Transverse colon (tissue), 3 donors: ENCODE results near the gene DPPA2.

Source experiments
- EP300 ChIP-seq: sonication (generic); formaldehyde crosslinking; IDR thresholded peaks from one replicate; pipeline ENCODE4 v1.6.1; 2017; ENCODE audit warnings: antibody characterized with exemption, low read depth
- TF ChIP-seq, protein P1 (sequence below), 5 experiments: fragments of 200-600 bp in 3 of 5; fragments of 450-650 bp in 2 of 5; sonication (generic) in 3 of 5; IDR thresholded peaks; 1 replicate in 2 of 5; 2 replicates in 3 of 5; pipeline ENCODE4 v1.5.1; 2016 to 2017; ENCODE audit warnings: antibody characterized with exemption in 5 of 5, inconsistent platforms in 3 of 5, mild to moderate bottlenecking in 2 of 5, moderate library complexity in 1 of 5

DNA sequence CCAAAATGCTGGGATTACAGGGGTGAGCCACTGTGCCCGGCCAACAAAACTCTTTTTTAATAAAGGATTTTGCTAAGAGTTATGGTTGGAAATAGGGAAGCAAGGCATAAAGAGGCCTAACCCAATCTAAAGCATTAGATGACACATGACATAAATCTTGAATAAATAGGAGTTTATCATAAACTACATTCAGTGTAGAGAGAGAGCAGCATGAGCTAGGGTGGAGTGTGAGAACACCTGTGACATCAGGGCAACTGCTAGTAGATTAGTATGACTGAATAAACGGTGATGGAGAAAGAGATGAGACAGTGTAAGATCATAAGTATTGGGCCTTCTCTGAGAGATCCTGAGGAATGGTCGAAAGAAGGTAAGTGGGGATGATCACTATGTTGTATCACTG, 63.7 kb downstream of the DPPA2 start:
- TF ChIP-seq, protein P1, sequence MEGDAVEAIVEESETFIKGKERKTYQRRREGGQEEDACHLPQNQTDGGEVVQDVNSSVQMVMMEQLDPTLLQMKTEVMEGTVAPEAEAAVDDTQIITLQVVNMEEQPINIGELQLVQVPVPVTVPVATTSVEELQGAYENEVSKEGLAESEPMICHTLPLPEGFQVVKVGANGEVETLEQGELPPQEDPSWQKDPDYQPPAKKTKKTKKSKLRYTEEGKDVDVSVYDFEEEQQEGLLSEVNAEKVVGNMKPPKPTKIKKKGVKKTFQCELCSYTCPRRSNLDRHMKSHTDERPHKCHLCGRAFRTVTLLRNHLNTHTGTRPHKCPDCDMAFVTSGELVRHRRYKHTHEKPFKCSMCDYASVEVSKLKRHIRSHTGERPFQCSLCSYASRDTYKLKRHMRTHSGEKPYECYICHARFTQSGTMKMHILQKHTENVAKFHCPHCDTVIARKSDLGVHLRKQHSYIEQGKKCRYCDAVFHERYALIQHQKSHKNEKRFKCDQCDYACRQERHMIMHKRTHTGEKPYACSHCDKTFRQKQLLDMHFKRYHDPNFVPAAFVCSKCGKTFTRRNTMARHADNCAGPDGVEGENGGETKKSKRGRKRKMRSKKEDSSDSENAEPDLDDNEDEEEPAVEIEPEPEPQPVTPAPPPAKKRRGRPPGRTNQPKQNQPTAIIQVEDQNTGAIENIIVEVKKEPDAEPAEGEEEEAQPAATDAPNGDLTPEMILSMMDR (IDR thresholded peaks at IDR 0.05) = no peak
- TF ChIP-seq EP300 = no peak
